HG02943 (cell line): Measurements from ENCODE around the gene GABRB1.

ENCODE experiments used
- ATAC-seq: cut with Tn5 transposase; IDR thresholded peaks from one replicate; pipeline ENCODE4 v1.9.1; 2021; ENCODE audit warnings: mild to moderate bottlenecking, low read depth, moderate library complexity; ENCODE audit not compliant: unreplicated experiment

GABRB1 gene

GRCh38 chr4:47198791-47199190 lies 167.4 kb downstream of the GABRB1 start:
- no peak for ATAC-seq

DNA sequence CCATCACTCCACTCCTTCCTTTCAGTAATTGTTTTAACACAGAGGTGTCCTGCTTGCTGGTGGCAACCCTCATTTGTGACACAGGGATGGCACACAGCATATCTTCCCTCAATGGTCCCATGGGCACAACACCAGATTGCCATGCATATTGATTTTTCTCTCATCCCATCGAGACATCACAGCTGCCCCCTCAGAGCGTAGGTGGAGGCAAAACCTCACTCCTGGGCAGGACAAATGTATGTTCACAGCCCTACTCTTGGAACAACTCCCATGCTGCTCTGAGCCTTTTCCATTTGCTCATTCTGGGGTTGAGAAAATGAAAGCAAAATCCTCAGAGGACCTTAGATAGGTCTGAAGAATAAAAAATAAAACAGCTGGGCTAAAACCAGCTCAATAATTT lies 172.2 kb downstream of the GABRB1 start:
- no peak for ATAC-seq

DNA sequence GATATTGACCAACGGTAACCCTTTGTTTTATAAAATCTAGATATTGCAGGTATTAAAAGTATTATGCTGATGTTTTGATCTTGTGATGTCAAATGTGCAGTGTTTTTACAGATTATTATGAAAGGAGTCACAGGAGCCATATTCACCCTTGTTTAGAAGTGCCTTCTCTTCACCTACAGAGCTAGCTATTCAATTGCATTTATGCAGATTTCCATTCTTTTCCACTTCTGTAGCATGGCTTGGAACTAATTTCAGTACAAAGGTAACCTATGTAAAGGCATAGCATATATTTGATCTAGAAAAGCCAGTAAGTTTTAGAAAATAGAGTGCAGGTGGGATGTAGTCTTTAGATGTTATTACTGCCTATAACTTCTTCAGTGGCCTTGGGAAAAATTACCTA lies 176.2 kb downstream of the GABRB1 start:
- no peak for ATAC-seq

- ATAC-seq = no peak
These were observed 178.5 kb downstream of the GABRB1 start for GRCh38 chr4:47209833-47210232.

GRCh38 chr4:47210828-47211227 lies 179.5 kb downstream of the GABRB1 start:
- no peak for ATAC-seq

DNA sequence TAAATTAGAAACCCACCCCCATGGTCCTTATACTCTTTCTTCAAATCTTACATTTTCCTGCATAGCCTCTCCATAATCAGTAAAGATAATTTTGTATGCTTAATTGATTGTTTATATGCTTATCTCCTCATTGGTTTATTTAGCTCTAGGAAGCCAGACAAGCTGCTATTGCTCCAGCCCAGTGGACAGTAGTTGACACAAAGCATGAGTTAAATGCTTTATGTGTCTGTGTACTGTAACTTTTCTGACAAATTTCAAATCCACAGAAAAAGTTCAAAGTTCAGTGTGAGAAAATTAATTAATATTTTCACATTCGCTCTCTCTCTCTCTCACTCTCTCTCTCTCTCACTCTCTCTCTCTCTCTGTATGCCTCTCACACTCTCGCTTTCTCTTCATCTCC lies 181.7 kb downstream of the GABRB1 start:
- no peak for ATAC-seq

- no peak for ATAC-seq
These were observed 182.2 kb downstream of the GABRB1 start for GRCh38 chr4:47213539-47213938.

- ATAC-seq = no peak
These were observed 182.6 kb downstream of the GABRB1 start for GRCh38 chr4:47213971-47214370.

- ATAC-seq = no peak
These were observed 184.4 kb downstream of the GABRB1 start for GRCh38 chr4:47215759-47216158.

GRCh38 chr4:47217291-47217690 lies 185.9 kb downstream of the GABRB1 start:
- no peak for ATAC-seq

- no peak for ATAC-seq
These were observed 186.5 kb downstream of the GABRB1 start for GRCh38 chr4:47217884-47218283.

GRCh38 chr4:47218631-47219030 lies 187.3 kb downstream of the GABRB1 start:
- no peak for ATAC-seq

- ATAC-seq = no peak
These were observed 188.2 kb downstream of the GABRB1 start for GRCh38 chr4:47219586-47219985.

DNA sequence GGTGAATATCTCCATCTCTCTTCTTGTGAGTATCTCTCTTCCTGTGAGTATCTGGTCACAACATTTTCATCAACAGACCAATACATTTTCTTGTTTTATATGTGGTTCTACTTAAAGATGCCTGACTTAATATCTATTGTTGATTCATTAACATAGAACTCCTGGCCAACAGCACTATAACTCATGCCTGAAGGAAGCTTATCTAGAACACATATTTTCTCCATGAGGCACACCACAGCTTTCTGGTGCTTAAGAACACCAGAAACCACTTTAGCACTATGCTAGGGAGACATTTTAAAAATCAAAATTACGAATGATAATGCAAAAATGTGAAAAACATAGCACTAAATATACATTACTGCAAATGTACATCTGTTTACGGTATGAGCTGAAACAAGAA lies 190.4 kb downstream of the GABRB1 start:
- ATAC-seq = no peak

GRCh38 chr4:47222276-47222675 lies 190.9 kb downstream of the GABRB1 start:
- ATAC-seq = no peak

- no peak for ATAC-seq
These were observed 193.0 kb downstream of the GABRB1 start for GRCh38 chr4:47224361-47224760.

GRCh38 chr4:47235721-47236120 lies 204.4 kb downstream of the GABRB1 start:
- ATAC-seq = no peak

DNA sequence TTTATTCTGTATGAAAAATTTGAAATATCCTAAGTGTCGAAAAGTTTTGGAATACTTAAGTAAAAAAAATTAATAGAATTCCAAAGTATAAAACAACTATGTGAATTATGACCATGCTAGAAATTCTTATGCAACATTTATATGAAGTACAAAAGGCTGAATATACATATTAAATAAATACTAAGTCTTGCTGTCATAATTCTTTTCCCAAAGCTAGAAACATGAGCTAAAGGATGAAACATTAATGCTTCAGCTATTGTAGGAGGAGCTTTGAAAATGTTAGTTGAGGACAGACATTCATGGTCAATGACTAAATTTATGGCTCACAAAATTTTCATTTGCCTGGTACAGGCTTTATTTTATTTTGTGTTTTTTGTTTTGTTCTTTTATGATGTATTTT lies 207.3 kb downstream of the GABRB1 start:
- ATAC-seq = no peak

DNA sequence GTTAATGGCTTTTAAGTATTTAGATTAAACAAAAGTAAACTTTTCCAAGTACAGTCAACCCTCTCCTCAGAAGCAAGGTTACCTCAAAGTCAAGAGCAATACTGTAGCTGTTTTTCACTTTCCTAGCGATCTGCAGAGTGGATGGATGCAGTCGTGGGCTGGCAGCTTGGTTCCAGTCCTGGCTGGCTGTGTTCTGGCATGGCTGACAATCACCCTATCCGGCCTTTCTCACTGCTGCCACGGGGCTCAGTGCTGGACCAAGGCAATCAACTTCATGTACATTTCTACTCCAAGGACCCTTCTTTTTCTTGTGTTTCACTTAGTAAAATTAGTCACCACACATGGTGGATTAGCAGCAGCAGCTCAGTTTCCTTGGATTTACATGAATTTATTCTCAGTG lies 208.3 kb downstream of the GABRB1 start:
- ATAC-seq = no peak

GRCh38 chr4:47251348-47252135 lies 220.2 kb downstream of the GABRB1 start:
- no peak for ATAC-seq

- no peak for ATAC-seq
These were observed 232.4 kb downstream of the GABRB1 start for GRCh38 chr4:47263721-47264120.

DNA sequence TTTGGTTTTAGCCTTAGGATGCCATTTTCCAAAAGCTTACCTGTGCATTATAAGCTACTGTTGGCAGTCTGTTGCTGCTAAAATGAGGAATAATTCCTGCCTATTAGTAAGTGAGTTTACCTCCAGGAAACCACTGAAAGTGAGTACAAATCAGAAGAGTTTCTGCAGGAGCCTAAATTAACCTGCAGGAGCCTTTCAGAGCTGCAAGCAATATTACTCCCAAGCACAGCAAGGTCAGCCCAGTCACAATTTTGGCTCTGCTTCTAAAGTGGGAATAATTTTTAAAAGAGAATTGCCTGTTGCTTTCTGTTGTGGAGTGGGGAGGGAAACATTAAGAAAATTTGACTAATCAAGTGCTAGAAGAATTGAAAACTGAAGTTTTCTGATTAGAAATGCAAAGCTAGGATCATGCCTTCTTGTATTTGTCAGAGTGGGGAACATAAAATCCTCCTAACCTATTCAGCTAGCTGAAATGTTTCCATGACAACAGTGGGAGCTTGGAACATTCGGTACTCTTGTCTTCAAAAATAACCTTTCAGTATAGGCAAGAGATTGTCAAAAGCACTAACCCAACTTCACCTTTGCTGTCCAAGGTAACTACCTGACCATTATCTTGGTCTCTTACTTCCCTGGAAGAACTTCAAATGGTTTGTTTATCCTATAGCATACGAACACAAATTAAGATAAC lies 239.0 kb downstream of the GABRB1 start:
- no peak for ATAC-seq
